NCI-H128 (cell line): ENCODE data around the gene CALML3.

Source experiments
- DNase-seq: peaks from one replicate; lab custom pipeline; 2025; ENCODE audit not compliant: unreplicated experiment; lab: John Stamatoyannopoulos, UW

The CALML3 gene

DNA sequence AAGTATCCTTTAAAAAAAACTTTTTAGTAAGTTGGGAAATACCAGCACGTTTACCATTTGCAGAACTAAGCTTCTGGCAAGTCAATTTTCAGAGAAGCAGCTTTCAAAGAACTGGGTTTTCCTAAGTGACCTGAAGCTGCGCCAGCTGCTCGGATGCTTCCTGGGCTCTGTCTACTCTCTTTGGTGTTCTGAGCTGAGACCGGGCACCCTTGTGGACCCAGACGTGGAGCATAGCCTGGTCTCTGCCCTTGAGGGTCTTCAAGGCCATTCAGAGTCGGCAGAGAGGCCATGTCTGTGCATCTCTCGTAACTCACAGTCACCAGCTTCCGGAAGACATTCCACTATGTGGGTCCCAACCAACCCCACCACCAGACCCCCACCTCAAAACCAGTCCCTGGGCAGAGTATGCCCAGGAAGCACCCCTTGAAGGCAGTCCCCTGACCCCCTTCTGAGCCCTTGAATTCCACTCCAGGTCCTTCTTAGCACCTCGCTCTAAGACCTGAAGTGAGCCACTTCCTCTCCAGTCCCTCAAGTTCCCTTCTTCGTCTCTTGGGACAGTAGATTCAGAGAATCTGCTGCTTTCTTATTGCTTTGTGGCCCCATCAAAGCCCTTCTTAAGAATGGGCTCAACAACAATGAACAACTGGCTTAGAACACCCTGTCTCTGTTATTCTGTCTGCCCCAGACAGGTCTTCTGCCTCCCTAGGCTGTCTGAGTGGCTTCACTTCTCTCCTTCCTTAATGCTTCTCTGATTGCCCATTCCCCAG lies 33.9 kb upstream of the CALML3 start:
- no peak for DNase-seq

GRCh38 chr10:5491477-5491876 lies 33.3 kb upstream of the CALML3 start:
- DNase-seq, result no peak

DNA sequence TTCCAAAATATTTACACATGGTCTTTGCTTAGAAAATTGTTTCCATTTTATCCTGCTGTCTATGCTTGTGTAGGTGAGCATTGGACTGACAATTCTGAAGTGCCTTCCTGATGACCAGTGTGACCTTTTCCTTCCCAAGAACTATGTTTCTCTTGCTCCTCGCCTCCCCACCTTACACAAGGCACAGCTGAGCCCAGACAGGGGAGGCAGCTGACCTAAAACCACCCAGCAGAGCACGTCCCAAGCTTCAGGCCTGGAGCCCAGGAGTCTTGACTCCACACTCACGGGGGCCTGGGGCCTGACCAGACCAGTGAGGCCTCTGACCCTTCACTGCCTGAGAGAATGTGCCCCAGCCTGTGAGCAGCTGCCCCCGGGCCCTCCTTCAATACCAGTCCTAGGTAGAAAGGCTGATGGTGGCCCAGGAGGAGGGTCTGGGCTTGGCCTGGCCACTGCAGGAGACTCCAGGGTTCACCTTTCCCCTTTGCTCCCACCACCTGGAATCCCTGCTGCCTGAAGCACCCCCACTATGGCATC lies 32.4 kb upstream of the CALML3 start:
- DNase-seq, result no peak

- no peak for DNase-seq
These were observed 31.7 kb upstream of the CALML3 start for GRCh38 chr10:5492929-5493576.

DNA sequence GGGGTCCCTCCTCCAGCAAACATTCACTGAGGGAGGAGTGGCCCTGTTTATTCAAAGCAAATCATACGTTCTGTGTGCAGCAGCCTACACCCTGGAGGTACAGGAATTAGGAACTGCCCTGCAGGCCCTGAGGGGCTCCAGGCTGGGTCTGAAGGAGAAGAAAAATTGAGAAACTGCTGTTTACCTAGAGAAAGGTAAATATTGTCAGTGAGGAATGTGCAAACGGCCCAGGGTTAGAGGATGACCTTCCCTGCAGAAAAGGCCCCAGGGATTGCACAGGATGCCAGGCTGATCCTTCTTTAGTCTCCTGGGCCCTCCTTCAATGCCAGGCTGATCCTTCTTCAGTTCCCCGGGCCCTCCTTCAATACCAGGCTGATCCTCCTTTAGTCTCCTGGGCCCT lies 31.1 kb upstream of the CALML3 start:
- no peak for DNase-seq

DNA sequence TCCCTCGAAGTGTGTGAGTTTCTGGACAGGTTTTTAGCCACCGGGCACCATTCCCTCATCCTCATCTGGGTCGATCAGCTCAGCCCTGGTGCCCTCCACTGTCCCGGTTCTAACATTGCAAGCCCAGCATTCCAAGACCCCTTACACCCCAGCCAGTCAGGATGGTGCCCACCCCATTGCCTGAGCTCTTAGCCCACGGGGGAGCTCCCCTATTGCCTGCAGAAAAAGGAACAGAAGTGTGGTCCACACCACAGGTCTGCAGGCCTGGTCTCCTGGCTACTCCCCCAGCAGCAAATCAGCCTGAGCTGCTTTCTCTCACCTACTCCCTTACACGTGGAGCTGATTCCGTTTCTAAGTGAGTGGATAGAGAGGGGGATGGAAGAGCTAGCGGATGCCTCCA lies 30.1 kb upstream of the CALML3 start:
- DNase-seq, result no peak

DNA sequence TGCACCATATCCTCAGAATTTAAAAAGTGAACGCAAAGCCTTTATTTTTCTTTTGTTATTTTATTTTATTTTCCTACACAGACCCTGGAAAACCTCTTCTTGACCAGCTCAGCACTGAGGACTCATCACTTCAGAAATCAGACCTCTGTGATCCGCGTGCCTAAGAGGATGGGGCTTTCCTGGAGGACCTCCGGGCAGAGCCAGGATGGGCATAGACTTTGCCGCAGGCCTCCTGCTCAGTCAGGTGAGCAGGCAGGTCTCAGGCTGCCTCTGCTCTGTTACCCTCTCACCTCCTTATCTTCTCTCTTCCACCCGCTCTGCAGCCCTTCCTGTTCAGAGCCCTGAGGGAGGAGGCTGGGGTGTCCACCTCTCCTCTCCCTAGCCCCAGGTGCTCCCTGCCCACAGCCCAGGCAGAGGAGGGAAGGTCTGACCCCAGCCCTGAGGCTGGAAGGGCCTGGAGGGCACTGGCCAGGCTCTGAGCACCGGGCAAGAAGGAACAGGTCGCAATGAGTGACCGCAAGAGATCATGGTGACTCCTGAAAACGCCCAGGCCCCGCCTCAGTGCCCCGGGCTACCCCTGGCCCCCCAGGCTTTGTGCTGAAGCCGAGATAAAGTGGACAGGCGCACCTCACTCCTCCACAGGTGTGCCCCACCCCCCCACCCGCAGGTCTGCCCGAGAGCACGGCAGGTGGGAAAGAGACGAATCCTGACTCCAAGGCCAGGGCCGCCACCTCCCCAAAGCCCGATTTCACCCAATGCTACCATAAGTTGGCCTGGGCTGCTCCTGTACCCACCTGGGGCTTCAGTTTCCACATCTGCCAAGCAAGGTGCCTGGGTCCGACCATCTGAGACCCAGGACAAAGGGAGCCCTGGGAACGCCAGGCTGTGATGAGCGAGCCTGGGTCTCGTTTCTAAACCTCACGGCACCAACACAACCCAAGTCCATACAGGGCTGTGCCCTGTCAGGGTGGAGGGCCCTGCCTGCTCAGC lies 28.2 kb upstream of the CALML3 start:
- DNase-seq, result no peak

- DNase-seq, result no peak
These were observed 27.5 kb upstream of the CALML3 start for GRCh38 chr10:5497289-5497688.

- no peak for DNase-seq
These were observed 26.6 kb upstream of the CALML3 start for GRCh38 chr10:5497948-5498730.

DNA sequence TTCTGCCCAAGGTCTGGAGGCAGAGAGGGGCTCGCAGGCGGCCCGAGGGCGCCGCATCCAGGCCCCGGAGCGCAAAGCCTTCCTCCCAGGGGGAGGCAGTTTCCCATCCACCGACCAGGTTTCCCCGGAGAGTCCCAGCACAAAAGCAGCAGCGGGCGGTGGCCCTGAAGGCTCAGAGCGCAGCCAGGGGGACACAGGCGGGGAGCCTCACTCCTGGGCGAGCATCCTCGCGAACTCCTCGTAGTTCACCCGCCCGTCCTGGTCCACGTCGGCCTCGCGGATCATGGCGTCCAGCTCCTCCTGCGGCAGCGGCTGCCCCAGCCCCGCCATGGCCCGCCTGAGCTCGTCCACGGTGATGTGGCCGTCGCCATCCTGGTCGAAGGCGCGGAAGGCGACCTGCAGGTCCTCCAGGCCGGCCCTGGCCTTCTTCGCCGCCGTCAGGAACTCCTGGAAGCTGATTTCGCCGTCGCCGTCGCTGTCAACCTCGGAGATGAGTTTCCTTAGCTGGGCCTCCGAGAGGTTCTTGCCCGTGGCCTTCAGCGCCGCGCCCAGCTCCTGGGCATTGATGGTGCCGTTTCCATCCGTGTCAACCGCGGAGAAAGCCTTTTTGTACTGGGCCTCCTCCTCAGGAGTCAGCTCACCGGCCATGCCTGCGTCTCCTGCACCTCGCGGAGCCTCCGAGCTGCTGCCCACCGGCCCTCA lies 25.8 kb upstream of the CALML3 start:
- no peak for DNase-seq

DNA sequence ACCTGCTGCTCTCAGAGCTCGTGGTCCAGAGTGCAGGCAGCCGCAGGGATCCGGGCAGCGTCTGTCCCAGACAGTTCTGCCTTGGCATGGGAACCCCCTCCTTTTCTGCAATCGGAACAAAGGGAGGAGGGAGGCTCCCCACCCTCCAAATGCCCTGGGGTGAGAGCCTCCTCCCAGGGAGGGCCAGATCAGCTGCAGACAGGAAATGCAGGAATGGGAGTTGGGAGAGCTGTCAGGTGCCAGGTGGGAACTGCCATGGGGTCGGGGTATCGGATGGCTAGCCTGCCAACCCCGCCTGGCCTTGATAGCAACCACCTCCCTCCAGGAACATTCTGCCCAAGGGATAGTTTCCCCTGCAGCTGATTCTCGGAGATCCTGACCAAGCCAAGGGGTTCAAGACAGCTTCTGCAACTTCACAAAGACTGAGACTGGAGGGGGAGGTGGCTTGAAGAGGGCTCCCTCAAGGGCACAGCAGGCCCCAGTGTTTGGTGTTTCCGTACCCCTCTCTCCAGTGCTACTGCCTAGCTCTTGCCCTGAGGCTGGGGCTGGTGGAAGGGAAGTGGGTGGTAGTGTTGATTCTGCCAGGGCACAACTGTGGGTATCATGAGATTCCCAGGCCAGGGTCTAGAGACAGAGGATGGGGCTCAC lies 25.1 kb upstream of the CALML3 start, which contains the start of gene CALML5:
Gene CALML5, minus strand, starts transcription at position 78 of the 648 bp plus-strand sequence. CDS start 132 bp downstream, outside the sequence.
- no peak for DNase-seq

DNA sequence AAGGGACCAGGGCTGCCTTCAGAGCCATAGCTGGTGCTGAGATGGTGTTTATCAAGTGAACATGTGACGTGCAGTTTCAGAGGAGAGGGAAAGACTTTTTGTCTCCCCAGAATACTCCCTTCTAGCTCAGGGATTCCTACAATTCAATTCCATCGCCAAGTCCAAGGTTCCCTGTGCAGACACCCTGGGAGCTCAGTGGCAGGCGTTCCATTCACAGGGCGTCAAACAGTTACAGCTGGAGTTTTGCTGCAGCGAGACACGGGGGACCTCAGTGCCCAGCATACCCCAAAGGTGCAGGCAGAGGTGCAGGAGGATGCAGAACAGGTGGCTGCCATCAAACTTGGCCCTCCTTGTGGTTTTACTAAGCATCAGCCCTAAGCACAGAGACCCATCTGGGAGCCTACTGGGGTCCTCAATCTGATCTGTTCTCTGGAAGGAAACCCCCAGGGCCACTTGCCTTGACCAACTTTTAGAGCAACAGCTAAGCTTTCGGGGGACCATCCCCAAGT lies 24.5 kb upstream of the CALML3 start:
- DNase-seq, result no peak

- DNase-seq, result no peak
These were observed 23.9 kb upstream of the CALML3 start for GRCh38 chr10:5500910-5501309.

DNA sequence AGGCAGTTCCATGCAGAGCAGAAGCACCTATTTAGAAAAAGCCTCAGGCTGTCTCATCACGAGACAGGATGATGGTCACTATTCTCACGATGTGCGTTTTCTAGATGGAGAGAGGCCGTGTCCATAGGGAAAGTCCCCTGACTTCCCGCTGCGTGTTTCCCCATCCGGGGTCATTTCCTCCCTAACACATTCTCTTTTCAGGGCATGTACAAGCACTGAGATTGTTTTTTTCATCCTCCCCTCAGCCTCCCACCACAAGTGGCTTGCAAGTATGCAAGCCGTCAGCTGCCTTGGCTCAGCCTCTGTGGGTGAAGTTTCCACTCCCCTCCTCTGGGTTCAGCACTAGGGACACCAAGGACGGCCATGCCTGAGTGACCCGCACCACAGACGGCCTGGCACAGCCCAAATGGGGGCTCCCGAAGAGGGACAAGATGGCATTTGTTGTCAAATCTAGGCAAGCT lies 22.7 kb upstream of the CALML3 start:
- no peak for DNase-seq

- no peak for DNase-seq
These were observed 21.9 kb upstream of the CALML3 start for GRCh38 chr10:5502571-5503476.

DNA sequence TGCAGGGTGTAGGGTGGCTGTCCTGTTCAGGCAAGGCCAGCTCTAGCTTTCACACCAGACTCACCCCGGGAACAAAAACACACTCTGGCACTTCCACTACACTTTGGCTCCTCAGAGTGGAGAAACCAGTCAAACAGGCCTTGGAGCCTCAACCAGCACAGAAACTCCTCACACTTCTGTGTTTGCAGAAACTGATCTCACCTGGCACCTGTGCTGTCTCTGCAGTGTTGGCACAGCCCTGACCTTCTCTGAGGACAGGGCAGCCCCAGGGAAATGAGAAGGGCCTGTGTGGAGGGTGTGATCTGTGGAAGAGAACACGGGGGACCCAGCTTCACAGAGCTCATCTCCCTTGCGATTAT lies 21.3 kb upstream of the CALML3 start:
- no peak for DNase-seq

DNA sequence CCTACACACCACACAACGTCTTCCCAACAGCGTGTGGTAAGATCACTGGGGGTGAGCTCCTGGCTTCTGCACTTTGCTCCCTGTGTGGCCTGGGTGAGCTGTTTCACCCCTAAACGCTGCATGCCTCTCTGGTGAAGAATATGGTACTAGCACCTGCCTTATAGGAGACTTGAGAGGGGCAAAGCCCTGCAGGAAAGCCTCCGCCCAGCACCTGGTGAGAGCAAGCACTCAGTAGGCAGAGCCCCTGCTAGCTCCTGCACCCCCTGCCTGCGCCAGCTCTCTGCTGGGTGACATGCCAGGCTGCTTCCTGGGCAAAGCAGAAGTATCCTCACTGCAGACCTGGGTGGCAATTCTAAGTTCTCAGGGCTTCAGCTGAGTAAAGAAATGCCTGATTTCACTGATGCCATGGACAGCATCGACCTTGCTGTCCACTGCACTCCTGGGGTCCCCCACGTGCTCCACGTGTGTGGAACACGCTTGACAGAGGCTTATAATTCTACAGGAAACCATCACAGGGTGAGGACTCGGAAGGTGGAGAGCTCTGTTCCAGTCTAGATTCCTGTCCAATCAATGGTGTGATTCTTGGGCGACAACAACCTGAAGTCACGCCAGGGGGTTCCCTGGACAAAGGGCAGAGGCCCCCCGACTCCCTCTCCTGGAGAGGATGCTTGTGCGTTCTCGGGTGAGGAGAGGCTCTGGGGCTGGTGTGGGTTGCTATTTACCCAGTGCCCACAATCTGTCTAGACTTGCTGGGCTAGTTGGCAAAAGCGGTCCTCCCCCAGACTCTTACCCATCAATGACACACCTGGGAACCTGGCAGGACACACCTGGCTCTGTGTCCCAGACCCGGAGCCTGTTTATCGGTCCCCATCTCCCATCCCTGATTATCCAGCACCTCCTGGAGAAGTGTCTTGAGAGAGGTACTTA lies 20.4 kb upstream of the CALML3 start:
- no peak for DNase-seq
